Activated T-cell treated with anti-CD3 and anti-CD28 coated beads for 48 hours (primary cell): ENCODE results near the gene DLG2.

Experiments
- DNase-seq: peaks from one replicate; pipeline ENCODE4 v3.0.0-alpha.2; 2020; ENCODE audit warnings: low read depth

Gene DLG2

GRCh38 chr11:84250834-84251613 is 1376.1 kb downstream of the DLG2 start:
- no peak for DNase-seq

- no peak for DNase-seq
Observed at GRCh38 chr11:84249344-84250135, 1377.6 kb downstream of the DLG2 start.

- no peak for DNase-seq
Observed at GRCh38 chr11:84247926-84248325, 1379.2 kb downstream of the DLG2 start.

DNA sequence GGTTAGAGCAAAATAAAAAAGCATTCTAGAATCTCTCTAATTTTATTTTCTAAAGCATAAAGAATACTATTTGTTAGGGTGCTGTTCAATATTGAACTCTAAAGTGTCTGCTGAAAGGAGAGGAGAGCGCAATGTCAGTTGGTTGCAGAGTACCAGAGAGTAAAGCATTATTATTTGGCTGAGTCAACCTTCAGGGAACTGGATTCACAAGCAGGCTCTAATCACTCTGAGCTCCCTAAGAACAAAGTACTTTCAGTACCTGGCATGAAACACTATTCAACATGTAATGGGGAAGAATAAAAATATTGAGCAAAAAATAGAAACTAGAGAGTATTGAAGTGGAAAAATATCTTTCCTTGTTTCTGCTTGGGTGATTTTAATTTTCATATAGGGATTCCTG is 1380.0 kb downstream of the DLG2 start:
- DNase-seq, result no peak

GRCh38 chr11:84243629-84244263 is 1383.4 kb downstream of the DLG2 start:
- DNase-seq, result no peak

DNA sequence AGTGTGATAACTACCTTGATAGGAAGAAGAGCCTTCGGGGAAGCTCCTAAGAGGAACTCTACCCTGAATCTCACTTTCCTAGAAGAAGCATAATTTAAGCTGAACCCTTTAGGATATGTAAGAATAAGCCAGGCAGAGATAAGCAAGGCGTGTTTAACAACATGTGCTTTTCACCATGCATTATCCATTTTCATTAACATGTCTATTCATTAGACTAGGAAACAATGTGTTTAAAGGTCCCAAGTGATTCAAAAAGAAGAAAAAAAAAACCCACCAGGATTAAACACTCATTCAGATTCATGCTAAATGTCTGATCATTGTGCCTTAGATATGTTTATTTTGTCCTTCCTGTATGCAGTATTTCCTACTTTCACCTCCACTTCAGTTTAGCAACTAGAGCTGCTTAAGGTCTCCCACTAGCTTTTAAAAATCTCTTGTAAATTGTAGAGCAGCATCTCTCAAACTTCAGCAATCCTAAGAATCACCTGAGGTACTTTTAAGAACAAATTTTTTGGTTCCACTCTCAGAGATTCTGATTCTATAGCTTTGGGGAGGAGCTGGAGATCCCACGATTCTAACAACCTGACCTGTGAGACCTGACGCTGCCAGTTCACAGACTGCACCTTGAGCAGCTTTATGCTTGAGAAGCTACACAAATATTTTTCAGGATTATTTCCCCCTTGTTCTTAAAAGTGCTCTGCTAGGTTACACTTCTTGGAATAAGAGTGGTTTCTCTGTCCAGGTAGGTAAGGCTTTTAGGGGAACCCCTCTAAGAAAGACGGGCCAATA is 1385.6 kb downstream of the DLG2 start:
- no peak for DNase-seq

GRCh38 chr11:84240847-84241246 is 1386.3 kb downstream of the DLG2 start:
- DNase-seq, result no peak

DNA sequence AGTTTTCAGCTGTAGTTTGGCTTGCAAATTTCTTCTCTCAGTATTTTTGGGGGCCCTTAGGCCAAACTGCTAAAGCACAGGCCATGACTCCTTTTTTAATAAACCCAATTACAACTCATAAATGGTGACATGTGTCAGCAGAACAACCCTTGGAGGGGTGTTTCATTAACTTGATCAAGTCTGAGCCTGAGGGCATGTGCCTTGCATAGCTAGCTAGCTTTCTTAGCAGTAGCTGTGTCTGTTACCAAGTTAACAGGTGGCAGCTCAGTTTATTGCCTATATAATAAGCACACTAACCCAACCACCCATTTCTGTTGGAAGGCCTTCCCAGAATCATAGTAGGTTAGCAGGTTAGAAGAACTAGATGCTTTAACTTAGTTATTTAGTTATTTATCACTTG is 1390.7 kb downstream of the DLG2 start:
- no peak for DNase-seq

- no peak for DNase-seq
Observed at GRCh38 chr11:84234462-84235202, 1392.5 kb downstream of the DLG2 start.

DNA sequence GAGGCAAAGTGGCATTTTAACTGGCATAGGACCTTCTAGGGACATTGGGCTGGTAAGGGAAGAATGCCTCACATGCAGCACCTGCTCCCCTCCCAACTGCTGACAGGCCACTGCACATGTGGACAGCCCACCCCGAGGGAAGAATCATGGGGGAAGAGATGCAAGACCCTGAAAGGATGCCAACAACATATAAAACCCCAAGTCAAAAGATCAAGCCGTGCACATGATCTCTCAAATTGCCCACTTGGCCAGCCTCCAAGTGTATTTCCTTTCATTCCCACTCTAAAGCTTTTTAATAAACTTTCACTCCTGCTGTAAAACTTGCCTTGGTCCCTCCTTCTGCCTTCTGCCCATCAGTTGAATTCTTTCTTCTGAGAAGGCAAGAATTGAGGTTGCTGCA is 1393.1 kb downstream of the DLG2 start:
- DNase-seq, result no peak

- DNase-seq, result no peak
Observed at GRCh38 chr11:84232511-84232910, 1394.6 kb downstream of the DLG2 start.

GRCh38 chr11:84230402-84230801 is 1396.7 kb downstream of the DLG2 start:
- no peak for DNase-seq

DNA sequence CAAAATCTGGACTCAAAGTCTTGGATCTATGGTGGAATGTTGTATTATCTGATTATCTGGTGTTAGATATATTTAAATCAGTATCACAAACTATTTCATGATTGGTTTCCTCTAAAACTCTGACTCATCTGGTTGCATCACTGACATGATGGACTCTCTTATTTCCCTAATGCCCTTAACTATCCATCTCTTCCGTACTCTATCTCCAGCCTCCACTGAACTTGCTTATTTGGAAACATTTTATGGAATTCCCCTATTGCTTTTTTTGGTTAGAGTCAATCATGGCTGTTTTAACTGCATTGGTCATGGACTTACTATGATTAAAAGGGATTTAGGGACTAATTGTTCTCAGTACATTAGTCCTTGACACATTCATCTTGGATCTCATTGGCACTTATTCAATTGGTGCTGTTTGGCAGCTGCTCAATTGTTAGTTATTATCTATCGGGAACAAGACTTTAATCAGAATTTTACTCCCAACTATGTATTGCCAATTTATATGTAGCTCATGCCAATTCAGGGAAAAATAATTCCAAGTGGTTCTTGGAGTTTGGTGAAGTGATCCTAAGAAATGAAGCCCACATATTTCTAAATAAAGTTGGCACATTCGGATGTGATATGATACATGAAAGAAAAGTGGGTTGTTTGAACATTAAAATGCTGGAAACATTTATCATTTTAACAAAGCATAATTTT is 1399.0 kb downstream of the DLG2 start:
- no peak for DNase-seq

- DNase-seq, result no peak
Observed at GRCh38 chr11:84224042-84224441, 1403.1 kb downstream of the DLG2 start.

DNA sequence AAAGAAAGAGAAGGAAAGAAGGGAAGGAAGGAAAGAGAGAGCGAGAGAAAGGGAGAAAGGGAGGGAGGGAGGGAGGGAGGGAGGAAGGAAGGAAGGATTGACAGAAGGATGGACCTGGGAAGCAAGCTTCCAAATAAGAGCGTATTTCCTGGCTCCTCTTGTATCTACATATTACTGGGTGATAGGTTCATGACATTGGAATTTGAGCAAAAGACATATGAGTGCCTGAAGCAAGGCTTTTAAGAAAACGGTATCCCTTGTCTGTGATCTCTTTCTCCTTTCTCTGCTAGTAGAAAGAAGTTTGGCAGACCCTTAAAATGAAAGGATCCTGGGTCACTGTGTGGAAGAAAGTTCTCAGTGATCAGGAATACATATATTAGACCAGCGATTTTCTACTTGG is 1408.8 kb downstream of the DLG2 start:
- DNase-seq, result no peak

GRCh38 chr11:84215672-84216071 is 1411.5 kb downstream of the DLG2 start:
- no peak for DNase-seq

DNA sequence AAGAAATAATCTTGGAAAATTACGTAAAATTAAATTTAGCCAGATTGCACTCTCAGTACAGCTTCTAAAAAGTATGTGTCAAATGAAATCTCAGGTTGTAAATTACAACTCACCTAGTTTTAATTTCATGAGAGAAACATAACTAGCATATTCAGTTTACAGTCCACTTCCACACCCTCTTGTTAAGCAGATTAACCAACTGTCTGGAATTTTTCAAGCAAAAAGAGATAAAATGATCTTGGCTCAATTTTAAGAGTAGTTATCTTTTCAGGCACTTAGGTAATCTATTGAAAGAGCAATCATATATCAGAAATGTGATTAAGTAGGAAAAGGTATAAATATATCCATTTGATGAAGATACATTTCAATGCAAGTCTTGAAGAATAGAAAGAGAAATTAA is 1412.6 kb downstream of the DLG2 start:
- DNase-seq, result no peak

GRCh38 chr11:84212468-84213390 is 1414.4 kb downstream of the DLG2 start:
- no peak for DNase-seq

GRCh38 chr11:84211896-84212295 is 1415.2 kb downstream of the DLG2 start:
- no peak for DNase-seq

GRCh38 chr11:84194696-84195095 is 1432.4 kb downstream of the DLG2 start:
- no peak for DNase-seq
